CD4-positive, alpha-beta T cell treated with Interleukin-17A for 1 hour (primary cell): Measurements from ENCODE around the gene MTRR.

Source experiments
- DNase-seq: peaks from one replicate; pipeline ENCODE4 v3.0.0-alpha.2; 2020

Gene MTRR

GRCh38 chr5:7857926-7858632 lies 10.9 kb upstream of the MTRR start:
- DNase-seq: no peak

GRCh38 chr5:7866196-7866595 lies 2.8 kb upstream of the MTRR start:
- no peak for DNase-seq

GRCh38 chr5:7867260-7867659 lies 1.7 kb upstream of the MTRR start:
- no peak for DNase-seq

- no peak for DNase-seq
Measured at GRCh38 chr5:7868427-7868772, 548 bp upstream of the MTRR start.

GRCh38 chr5:7869474-7870136 lies 657 bp downstream of the MTRR start:
- peak; percentile 38 for DNase-seq

- DNase-seq: peak; percentile 33
Measured at GRCh38 chr5:7871653-7872052, 2.7 kb downstream of the MTRR start.

- DNase-seq: no peak
Measured at GRCh38 chr5:7872517-7873130, 3.7 kb downstream of the MTRR start.

- peak; percentile 57 for DNase-seq
Measured at GRCh38 chr5:7873216-7873615, 4.3 kb downstream of the MTRR start.

- DNase-seq: no peak
Measured at GRCh38 chr5:7874639-7875038, 5.7 kb downstream of the MTRR start.

- DNase-seq: no peak
Measured at GRCh38 chr5:7875151-7875550, 6.2 kb downstream of the MTRR start.

- no peak for DNase-seq
Measured at GRCh38 chr5:7876867-7877266, 7.9 kb downstream of the MTRR start.

GRCh38 chr5:7877851-7878250 lies 8.9 kb downstream of the MTRR start:
- no peak for DNase-seq

- no peak for DNase-seq
Measured at GRCh38 chr5:7878381-7878873, 9.5 kb downstream of the MTRR start.

- DNase-seq: no peak
Measured at GRCh38 chr5:7881091-7881490, 12.1 kb downstream of the MTRR start.

GRCh38 chr5:7881816-7882215 lies 12.9 kb downstream of the MTRR start:
- DNase-seq: no peak

GRCh38 chr5:7882926-7883325 lies 14.0 kb downstream of the MTRR start:
- DNase-seq: no peak

- no peak for DNase-seq
Measured at GRCh38 chr5:7884491-7885267, 15.7 kb downstream of the MTRR start.

- DNase-seq: peak; percentile 67
Measured at GRCh38 chr5:7886849-7887475, 18.0 kb downstream of the MTRR start.

- no peak for DNase-seq
Measured at GRCh38 chr5:7888901-7889300, 20.0 kb downstream of the MTRR start.

GRCh38 chr5:7894439-7894838 lies 25.5 kb downstream of the MTRR start:
- no peak for DNase-seq

- no peak for DNase-seq
Measured at GRCh38 chr5:7894860-7895259, 25.9 kb downstream of the MTRR start.

GRCh38 chr5:7897014-7897600 lies 28.2 kb downstream of the MTRR start:
- peak; percentile 19 for DNase-seq

- no peak for DNase-seq
Measured at GRCh38 chr5:7902201-7902600, 33.3 kb downstream of the MTRR start.
